ENCODE measurements around the gene VPS35L.

VPS35L gene, protein sequence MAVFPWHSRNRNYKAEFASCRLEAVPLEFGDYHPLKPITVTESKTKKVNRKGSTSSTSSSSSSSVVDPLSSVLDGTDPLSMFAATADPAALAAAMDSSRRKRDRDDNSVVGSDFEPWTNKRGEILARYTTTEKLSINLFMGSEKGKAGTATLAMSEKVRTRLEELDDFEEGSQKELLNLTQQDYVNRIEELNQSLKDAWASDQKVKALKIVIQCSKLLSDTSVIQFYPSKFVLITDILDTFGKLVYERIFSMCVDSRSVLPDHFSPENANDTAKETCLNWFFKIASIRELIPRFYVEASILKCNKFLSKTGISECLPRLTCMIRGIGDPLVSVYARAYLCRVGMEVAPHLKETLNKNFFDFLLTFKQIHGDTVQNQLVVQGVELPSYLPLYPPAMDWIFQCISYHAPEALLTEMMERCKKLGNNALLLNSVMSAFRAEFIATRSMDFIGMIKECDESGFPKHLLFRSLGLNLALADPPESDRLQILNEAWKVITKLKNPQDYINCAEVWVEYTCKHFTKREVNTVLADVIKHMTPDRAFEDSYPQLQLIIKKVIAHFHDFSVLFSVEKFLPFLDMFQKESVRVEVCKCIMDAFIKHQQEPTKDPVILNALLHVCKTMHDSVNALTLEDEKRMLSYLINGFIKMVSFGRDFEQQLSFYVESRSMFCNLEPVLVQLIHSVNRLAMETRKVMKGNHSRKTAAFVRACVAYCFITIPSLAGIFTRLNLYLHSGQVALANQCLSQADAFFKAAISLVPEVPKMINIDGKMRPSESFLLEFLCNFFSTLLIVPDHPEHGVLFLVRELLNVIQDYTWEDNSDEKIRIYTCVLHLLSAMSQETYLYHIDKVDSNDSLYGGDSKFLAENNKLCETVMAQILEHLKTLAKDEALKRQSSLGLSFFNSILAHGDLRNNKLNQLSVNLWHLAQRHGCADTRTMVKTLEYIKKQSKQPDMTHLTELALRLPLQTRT

DNA sequence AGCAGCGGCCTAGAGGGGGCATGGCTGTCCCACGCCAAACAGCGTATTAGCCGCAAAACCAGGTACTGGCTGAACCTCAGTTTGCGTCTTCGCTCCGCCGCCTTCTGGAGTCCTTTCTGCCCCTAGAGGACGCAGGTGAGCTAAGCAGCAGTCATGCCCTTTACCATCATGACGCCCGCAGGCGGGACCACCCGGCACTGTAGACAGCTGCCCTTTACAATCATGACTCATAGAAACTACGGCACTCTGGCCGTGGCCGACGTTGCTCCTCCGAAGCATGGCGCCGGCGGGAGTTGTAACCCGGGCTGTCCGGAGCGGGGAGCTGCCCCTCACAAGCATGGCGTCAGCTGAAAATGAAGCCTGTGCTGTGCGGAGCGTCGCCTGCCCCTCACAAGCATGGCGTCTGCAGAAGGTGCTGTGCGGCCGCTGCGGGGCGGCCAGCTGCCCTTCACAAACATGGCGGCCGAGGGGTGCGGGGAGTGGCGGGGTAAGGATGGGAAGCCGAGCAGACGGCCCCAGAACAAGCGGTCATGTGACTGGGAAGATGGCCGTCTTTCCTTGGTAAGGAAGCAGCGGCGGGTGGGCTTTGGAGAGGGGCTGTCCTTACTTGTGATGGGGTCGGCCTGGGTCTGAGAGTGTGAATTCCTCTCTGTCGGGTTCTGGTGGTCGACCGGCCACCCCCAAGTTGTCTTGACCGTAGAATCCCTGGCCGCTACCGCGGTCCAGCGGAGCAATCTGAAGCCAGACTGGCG is at the start of gene VPS35L:
TSS of gene VPS35L (plus strand) at position 518 of the 752 bp plus-strand sequence. CDS start at position 545, 27 bp downstream.
- peak; percentile 91 for DNase-seq

DNA sequence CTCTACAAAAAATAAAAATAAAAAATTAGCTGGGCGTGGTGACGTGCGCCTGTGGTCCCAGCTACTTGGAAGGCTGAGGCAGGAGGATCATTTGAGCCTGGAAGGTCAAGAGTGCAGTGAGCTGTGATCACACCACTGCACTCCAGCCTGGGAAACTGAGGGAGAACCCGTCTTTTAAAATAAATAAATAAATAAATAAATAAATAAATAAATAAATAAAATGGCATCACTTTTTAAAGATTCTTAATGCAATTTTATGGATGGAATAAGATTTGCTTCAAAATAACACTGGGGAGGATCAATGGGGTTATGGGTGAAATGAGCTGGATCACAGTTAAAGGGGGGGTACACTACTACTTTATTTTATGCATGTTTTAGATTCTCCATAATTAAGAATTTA is 48.5 kb upstream of the VPS35L start:
- no peak for DNase-seq

DNA sequence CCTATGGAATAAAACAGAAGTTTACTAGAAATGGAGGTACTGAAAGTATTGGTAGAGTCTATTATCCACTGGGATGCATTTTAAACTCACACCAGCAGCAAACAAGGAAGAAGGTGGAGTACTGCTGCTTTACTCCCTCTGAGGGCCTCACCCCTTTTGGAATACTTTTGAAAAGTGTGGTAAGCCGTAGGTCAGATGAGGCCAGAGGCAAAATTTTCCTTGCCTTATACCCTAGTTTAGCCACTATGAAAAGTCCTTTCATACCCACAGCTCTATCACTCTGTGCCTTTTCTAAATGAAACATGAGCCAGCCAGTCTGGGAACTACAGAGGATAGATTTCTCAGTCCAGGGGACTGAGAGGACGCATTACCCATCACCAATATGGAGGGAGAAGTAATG is 47.6 kb upstream of the VPS35L start:
- no peak for DNase-seq

DNA sequence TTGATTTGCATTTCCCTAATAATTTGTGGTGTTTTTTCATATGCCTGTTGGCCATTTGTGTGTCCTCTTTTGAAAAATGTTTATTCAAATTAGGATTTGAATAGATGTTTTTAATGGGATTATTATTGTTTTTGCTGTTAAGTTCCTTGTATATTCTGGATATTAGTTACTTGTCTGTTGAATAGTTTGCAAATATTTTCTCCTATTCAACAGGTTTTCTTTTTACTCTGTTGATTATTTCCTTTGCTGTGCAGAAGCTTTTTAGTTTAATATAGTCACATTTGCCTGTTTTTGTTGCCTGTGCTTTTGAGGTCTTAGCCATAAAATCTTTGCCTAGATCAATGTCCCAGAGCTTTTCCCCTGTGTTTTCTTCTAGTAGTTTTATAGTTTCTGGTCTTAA is 43.2 kb upstream of the VPS35L start:
- DNase-seq = no peak

DNA sequence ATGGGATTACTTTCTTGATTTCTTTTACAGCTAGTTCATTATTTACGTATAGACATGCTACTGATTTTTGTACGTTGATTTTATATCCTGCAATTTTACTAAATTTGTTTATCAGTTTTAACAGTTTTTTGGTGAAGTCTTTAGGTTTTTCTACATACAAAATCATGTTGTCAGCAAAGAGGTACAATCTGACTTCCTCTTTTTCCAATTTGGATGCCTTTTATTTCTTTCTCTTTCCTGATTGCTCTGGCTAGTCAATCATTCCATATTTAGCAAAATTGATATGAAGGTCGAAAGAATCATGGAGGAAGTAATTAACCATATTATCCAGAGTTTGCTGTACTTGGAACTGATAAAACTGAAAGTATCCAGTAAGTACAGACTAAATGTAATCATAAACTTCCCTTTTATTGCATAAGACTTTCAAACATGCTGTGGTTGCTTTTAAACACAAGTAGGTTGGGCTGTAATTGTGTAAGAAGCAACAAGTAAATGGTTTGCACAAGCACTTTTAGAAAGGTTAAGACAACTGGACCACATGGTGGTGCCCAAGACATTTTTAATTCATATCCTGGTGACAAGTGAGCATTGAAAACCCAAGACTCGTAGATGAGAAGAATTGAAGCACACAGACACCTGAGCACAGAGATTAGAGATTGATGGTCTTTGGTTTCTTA is 42.0 kb upstream of the VPS35L start:
- no peak for DNase-seq

DNA sequence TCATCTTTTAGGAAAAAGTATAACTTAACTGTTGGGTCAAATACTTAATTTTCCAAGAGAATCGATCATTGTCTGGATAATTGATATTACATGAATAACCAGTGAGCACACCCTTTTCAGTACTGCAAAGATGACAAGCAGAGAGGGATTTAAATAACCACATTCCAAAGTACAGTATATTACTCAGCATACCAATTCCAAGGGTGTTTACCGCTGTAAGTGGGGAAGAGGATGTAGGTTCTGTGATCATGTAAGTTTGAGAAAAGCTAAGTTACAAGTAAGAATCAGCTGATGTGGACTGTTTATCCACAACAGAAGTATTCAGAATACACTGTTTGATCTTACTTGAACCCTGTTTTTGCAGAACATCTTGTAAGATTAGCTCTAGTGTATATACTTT is 39.7 kb upstream of the VPS35L start:
- no peak for DNase-seq

DNA sequence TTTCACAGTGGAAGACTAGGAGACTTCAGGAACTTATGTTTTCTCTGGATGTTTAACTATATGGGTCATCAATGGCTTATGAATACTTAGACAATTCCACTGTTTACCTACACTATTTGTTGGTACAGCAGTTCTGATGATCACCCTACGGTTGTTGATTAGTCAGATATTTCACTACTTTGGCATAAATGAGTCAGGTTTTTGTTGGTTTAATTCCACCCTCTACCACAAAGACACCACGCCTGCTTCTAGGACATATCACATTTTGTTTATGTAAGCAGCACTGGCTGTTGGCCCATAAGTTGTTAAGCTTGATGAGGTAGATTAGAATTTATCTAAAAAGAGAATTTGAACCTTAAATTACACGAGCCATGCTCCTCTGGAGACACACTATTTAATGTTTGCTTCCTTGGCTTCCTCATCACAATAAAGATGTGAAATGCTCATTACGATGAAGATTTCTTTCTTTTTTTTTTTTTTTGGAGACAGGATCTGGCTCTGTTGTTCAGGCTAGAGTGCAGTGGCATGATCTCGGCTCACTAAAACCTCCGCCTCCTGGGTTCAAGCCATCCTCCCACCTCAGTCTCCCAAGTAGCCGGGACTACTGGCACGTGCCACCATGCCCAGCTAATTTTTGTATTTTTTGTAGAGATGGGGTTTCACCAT is 37.9 kb upstream of the VPS35L start:
- no peak for DNase-seq

DNA sequence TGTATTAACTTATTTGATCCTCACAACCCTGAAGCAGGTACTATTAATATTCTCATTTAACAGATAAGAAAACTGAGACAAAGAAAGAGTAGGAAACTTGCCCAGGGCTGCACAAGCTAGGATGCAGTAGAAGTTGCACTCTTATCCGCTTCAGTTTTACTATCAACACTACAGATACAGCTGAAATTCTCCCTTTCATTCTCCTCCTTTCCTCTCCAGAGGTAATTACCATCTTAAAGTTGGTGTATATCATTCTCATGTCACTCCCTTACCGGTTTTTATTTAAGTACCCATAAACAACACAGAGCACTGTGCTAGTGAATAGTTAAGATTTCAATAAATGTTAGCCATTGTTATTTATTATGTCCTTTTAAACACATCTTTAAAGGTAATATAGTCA is 37.1 kb upstream of the VPS35L start:
- DNase-seq = no peak

DNA sequence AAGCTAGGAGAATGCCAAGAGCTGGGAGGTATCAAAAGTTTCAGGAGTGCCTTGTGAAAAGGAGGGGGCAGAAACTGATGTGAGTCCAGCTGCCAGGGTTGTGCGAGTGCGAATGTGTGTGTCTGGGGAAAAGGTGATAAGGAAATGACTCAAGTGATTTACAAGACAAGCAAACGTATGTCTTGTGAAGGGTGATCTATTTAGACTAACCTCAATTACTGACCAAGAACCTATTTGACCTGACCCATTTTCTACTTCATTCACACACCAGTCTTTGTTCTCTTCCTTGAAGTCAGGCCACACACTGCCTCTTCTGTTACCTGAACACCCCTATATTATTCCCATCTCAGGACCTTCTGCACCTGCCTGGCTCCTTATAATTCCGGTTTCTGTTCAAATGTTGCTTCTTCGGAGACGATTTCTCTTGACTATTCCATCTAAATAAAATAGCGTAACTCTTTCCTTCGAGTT is 34.6 kb upstream of the VPS35L start:
- no peak for DNase-seq

DNA sequence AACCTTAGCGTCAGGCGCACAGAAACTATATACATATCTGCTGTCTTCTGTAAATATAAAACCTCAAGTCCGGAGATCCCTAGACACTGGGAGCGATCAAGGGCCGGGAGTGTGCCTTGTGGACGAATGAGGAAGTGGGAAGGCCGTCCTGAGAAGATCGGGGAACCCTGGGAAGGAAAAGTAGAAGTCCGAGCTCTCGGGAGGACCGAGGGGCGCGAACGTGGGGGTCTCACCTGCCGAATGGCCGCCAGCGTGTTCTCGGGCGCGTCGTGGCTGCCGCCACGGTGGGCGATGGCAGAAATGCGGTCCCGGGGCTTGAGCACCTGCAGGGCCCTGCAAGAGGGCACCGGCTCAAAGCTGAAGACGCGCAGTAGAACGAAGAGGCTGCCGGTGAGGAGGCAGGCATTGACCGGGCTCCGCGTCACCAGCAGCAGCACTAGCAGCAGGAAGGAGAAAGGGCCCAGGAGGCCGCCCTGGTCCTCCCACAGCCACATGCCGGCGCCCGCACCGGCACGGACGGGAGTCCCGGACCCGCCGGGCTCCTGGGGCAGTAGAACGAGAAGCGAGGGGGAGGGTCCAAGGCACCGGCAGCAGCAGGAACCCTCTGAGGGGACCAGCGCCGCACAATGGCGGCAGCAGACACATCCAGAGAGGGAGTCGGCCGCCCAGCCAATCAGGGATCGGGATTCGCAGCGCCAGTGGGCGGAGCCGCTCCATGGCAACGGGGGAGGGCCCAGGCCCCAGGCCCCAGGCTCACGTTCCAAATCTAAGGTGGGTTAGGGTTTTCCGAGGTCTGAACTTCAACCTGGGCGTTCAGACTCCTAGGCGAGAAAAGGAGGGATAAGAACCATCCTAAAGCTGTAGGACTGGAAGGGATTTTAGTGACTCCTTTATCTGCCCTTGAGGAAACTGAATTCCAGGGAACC is 33.8 kb upstream of the VPS35L start, which contains the start of gene GDE1:
TSS of gene GDE1 (minus strand) at position 628 of the 926 bp plus-strand sequence. CDS start at position 494, 134 bp downstream.
- peak; percentile 89 for DNase-seq

DNA sequence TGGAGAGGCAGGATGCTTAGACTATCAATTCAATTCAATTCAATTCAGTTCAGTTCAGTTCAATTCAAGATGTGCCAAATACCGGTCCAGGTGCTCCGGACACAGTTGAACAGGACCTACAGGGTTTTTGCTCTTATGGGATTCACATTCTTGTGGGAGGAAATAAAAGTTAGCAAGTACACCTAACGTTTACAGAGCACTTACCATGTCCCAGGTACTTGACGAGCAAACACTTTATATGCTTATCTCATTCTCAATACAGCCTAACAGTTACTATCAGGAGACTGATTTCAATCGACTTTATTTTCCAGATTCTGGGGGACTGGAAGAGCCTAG is 33.1 kb upstream of the VPS35L start:
- no peak for DNase-seq

DNA sequence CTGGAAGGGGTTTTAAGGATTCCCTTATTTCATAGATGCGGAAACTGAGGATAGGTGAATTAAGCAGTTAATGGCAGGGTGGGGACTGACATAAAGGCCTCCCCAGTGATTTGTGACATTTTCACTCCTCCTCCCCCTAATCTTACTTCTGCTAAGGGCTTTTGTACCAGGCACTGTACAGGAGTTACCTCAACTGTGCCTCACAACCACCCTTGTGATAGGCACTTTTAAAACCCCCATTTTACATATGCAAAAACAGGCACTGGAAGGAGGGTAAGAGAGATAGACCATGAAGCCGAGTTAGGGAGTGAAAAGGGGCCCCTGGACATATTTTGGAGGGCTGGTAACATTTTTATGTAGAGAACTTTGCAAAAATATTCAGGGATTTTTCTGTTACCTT is 32.7 kb upstream of the VPS35L start:
- DNase-seq = no peak

DNA sequence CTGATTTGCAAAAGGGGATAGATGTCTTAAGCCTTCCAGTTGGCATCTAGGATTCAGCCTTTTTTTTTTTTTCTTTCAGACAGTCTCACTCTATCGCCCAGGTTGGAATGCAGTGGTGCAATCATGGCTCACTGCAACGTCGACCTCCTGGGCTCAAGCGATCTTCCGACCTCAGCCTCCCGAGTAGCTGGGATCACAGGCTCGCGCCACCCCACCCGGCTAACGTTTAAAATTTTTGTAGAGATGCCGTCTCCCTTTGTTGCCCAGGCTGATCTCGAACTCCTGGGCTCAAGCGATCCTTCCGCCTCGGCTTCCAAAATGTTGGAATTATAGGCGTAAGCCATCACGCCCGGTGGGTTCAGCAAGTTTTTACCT is 32.3 kb upstream of the VPS35L start:
- DNase-seq = no peak

DNA sequence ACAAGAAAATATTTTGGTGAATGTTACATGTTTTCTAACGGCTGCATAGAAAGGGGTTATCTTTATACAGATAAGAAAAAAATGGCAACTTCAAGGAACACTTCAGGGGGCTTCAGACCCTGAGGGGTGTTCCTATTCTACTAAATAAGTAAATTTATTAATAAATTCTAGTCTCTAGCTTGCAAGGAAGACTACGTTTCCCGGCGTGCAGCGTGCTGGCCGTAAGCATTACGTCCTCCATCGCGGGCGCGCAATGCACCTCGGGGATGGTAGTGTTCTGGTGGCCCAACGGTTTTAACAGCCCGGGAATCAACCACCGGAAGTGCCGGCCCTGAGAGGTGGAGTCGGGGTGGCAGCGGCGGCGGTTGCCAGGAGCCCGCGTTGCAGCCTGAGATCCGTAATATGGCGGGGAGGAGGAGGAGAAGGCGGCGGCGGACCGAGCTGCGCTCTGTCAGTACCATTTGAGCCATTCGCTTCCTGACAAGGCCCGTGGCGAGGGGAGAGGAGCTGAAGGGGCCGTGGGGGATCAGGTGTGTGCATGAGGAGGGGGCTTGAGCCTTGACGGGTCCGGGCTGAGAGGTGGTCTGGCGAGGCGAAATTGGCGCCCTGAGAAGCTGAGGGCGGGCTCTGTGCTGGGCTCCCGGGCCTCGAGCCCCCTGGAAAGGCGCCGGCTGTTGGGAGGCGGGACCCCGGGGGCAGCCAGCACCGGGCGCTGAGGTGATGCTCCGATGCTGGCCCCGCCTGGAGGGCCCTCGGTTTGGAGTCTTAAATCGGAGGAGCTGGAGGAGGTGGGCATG is 31.7 kb upstream of the VPS35L start, which contains the start of gene CCP110:
TSS of gene CCP110 (plus strand) at position 384 of the 797 bp plus-strand sequence. CDS start 3,940 bp downstream, outside the sequence.
- DNase-seq = peak; percentile 94

DNA sequence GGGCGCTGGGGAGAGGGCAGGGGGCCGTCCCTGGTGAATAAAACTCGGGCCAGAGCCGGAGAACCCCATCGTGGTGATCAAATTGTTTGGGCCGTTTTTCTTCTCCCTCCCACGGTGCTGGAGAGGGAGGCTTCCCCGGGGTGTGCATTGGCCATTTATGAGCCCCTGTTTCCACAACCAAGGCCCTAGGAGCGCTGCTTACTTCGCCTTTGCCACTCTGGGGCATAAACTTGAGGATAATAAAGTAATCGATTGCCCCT is 31.2 kb upstream of the VPS35L start:
- DNase-seq = no peak

DNA sequence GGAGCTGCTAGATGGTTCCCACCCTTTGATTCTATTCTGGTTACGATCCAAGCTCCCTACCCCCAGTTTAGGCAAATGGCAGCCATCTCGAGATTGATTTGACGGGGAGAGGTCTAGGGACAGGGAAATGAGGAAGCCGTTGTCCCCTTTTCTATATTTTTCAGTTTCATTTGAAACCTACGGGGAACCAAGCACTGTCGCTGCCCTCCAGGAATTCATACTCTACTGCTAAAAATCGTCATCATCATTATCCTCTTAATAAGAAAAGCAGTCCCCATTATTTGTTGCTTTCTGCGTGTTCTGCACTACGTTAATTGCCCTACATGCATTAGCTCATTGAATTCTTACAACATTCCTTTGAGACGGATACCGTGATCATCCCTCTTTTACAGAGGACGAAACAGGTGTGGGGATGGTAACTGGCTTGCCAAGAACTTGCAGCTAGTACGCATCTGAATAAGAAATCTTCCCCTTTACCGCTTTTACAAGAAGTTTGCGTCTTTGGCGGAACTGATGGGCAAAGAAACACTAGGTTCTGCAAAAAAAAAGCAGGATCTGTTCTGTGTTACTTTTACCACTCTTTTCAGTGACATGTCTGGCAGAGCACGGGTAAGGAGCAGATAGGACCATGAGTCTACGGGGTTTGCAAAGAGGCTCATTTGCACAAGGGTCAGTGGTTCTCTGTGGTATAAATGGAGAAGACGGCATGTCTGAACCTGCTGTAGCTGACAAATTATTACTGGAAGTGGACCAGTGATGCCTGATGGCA is 30.7 kb upstream of the VPS35L start:
- DNase-seq = peak; percentile 22

DNA sequence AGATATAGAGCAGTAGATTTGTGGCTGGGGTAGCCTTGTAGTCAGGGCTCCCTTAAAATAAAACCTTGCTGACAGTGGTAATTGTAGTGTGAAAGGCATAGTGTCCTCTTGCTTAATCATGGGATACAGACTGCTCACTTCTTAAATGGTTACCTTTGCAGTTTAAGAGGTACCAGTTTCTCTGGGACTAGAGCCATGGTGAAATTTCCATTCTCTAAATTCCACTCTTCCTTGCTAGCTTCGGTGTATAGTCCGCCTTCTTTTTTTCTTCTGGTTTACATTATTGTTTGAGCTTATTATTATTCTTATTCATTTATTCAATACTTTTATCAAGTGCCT is 30.1 kb upstream of the VPS35L start:
- DNase-seq = no peak

DNA sequence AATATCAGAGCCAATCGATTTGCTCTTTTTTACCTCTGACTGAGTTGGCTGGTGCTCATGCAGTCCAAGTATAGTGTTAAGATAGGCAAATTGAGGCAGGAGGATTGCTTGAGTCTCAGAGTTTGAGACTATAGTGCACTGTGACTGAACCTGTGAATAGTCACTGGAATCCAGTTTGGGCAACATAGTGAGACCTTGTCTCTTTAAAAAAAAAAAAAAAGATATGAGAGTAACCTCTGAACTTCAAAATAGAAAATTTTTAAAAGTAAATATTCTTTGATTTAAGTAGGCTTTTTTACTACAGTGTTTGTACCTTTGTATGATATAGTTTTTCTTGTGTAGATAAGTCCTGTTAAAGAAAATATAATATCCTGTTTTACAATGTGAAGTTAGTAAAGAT is 28.3 kb upstream of the VPS35L start:
- DNase-seq = no peak

DNA sequence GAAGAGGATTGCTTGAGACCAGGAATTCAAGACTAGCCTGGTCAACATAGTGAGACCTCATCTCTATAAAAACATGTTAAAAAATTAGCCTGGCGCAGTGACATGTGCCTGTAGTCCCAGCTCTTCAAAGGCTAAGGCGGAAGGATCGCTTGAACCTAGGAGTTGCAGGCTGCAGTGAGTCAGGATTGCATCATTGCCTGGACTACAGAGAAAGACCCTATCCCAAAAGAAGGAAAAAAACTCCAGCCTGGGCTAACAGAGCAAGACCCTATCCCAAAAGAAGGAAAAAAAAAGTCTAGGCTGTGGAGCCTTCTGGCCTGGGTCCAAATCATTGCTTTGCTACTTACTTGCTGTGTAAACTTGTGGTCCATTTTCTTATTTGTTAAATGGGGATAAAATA is 26.8 kb upstream of the VPS35L start:
- DNase-seq = no peak

Data from KG1 (cell line).